Stimulated activated CD8-positive, alpha-beta memory T cell treated with anti-CD3 and anti-CD28 coated beads, Interleukin-7, amount 100 ng/mL, for 1 hour (primary cell): ENCODE data around the gene HAUS5.

ENCODE experiments used
- DNase-seq, 2 donors: peaks; one replicate each; pipeline ENCODE4 v3.0.0-alpha.2; 2020; ENCODE audit warnings: low read depth in 2 of 2

The HAUS5 gene

DNA sequence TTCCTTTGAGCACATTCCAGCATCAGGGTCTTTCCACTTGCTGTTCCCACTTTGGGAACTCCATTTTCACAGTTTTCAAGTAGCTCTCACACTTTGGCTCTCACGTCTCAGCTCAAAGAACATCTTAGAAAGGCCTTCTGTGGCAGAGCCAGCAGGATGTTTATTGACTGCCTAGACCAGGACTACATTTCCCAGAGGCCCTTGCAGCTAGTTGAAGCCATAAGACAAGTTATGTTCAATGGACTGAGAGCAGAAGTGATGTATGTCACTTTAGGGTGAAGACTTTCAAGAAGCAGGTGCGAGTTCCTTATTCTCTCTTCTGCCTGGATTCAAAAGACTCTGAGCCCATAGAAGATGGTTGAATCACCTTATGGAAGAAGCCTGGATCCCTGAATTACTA, 4.3 kb upstream of the HAUS5 start:
- no peak for DNase-seq

DNA sequence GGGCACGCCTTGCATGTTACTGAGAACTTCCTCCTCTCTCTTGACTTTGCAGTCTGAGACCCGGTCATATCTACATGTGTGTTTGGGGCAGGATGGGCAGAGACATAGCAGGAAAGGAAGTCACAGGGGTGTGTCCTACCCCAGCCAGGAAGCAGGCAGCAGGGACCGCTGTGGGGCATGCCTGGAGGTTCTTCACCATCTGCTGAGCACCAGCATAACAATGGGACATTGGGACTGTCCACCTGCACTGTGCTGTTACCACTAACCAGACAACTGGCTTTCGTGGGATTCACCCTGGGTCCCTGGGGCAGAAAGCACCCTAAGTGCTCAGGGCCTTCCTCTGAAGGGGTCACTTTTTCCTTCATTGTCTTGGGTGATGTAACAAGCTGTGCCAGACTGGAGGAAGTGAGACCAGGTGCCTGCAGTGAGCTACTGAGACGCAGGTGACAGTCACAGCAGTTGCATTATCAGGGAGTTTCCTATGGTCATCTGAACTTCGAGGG, 2.6 kb upstream of the HAUS5 start:
- no peak for DNase-seq

DNA sequence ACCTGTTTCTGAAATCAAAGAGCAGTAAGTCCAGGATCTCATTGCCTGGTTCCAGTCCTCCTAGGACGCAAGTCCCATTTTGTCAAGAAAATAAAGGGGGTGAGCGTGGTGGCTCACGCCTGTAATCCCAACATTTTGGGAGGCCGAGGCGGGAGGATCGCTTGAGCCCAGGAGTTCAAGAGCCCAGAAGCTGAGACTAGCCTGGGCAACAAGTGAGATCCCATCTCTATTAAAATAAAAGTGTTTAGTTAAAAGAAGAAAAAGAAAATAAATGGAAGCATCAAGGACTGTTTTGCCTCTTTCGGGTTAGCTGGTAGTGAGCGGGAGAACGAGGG, 344 bp upstream of the HAUS5 start:
- DNase-seq, result no peak

DNA sequence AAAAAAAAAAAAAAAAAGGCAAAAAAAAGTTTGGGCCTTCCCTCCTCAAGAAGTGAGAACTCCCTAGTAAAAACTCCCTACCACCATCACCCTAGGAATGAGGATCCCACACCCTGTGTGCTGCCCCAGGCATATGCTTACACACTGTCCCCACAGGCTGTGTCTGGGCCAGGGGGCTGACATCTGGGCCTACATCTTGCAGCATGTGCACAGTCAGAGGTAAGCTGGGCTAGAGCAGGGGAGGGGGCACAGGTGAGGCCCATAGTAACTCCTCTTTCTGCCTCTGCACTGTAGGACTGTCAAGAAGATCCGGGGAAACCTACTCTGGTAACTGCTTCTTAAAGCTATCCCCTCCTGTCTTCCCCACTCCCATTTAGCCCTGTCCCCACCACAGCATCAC, 1.0 kb downstream of the HAUS5 start:
- DNase-seq, result no peak

DNA sequence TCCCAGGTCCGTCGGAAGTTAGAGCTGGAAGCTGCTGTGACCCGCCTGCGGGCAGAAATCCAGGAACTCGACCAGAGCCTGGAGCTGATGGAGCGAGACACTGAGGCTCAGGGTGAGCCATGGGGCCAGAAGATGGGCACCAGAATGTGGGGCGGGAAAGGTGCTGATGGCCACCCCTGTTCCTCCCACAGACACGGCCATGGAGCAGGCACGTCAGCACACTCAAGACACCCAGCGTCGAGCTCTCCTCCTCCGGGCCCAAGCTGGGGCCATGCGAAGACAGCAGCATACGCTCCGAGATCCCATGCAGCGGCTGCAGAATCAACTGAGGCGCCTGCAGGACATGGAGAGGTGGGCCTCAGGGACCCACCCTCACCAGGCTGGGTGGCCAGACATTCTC, 2.5 kb downstream of the HAUS5 start:
- no peak for DNase-seq

DNA sequence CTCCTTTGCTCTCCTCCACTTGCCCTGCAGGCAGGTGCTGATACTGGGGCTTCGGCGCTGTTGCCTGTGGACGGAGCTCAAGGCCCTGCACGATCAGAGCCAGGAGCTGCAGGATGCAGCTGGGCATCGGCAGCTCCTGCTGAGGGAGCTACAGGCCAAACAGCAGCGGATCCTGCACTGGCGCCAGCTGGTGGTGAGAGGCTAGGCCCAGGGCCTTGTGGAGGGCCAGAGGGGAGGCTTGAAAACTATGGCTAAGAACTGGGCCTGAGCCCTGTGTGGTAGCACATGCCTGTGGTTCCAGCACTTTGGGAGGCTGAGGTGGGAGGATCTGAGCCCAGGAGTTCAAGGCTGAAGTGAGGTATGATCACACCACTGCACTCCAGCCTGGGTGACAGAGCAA, 6.3 kb downstream of the HAUS5 start:
- DNase-seq, result no peak

DNA sequence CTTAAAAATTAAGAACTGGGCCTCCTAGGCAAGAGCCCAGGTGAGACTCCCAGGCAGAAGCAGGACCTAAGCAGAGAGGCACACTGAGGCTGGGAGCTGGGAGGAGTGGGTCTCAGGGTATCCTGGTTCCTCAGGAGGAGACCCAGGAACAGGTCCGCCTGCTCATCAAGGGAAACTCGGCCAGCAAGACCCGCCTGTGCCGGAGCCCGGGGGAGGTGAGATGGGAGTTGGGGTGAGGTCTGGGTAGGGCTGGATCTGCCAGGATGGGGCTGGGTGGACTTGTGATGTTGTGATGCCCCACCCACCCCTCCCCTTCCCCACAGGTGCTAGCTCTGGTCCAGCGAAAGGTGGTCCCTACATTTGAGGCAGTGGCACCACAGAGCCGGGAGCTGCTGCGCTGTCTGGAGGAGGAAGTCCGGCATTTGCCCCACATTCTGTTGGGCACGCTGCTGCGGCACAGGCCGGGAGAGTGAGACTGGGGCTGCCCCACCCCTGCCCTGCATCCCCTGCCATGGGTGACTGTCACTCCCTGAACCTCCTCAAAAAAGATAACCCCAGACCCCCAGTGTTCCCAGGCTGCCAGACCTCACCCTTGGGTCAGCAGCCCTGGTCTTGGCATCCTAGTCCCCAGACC, 6.9 kb downstream of the HAUS5 start:
- no peak for DNase-seq

DNA sequence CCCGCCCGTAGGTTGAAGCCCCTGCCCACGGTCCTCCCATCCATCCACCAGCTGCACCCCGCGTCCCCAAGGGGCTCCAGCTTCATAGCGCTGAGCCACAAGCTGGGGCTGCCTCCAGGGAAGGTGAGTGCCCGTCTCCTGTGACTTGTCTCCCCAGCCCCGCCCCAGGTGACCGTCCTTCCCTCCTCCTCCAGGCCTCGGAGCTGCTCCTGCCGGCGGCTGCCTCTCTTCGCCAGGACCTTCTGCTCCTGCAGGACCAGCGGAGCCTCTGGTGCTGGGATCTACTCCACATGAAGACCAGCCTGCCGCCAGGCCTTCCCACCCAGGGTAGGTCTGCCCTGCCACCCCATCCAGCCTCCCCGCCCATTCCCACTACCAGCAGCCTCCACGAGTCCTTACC, 7.5 kb downstream of the HAUS5 start:
- DNase-seq, result no peak

DNA sequence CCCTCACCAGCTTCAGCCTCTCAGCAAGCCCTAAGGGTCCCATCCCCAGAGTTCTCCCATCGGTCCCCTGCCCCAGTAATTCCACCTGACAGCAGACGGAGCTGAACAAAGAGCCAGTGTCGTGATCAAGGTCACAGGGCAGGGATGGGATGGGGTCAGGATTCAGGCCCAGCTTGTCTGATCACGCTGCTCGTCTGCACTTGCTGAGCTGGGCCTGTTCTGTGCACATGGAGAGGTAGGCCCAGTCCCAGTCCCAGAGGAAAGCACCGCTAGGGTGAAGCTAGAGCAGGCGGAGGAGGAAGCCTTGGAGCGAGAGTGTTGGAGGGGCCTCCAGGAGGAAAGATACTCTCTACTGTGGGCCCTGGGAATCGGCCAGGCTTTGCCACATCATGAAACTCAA, 9.2 kb downstream of the HAUS5 start:
- DNase-seq, result no peak

DNA sequence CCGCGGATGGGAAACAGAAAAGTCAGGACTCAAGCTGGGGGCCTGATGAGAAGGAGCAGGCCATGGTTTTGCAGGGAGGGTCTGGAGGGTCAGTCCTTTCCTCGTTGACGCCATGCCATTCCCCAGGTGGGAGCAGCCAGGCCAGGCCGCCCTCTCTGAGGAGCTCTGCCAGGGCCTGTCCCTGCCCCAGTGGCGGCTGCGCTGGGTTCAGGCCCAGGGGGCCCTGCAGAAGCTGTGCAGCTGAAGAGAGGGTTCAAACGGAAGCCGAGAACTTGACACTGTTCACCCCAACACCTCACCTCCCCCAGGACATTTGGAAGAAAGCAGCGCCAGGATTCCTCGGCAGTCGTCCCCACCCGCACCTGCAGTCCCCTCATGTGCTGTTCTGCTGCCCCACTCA, 10.2 kb downstream of the HAUS5 start:
- no peak for DNase-seq

DNA sequence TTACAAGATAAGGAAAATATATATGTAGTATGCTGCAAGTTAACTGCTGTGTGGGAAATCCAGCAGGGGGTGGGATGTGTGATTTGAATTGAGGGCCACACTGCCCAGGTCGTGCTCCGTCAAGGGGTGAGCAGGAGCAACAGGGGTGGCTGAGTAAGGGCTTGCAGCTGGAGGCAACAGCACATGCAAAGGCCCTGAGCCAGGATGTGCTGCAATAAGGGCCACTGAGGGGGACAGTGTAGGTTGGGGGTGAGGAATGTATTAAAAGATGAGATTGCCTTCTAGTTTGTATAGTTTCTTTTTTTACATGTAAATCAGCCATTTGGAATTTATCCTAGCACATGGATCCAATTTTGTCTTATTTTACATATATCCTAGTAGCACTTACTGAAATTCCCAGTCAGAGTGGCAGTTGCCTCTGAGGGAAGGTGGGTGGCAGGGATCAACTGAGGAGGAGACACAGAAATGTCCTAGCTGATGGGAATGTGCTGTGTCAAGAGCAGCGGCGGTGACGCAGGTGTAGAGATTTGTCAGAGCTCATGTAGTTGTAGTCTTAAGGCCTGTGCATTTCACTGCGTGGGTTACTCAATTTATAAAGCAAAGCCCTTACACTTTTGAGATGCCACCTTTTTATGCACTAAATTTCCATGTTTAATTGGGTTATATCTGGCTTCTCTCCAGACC, 10.9 kb downstream of the HAUS5 start:
- no peak for DNase-seq

DNA sequence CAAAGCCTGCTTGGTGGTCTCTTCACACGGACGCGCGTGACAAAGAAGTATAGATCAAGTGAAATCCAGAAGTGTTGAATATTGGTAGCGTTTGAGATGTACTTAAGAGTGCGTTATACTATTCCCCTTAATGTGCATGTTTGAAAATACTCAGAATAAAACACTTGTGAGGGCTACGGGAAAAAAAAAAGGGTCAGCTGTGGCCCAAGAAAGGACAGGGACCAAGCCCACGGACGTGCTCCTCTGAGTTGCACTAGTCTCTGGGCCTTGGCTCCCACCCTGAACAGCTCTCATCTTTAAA, 15.7 kb downstream of the HAUS5 start:
- no peak for DNase-seq

DNA sequence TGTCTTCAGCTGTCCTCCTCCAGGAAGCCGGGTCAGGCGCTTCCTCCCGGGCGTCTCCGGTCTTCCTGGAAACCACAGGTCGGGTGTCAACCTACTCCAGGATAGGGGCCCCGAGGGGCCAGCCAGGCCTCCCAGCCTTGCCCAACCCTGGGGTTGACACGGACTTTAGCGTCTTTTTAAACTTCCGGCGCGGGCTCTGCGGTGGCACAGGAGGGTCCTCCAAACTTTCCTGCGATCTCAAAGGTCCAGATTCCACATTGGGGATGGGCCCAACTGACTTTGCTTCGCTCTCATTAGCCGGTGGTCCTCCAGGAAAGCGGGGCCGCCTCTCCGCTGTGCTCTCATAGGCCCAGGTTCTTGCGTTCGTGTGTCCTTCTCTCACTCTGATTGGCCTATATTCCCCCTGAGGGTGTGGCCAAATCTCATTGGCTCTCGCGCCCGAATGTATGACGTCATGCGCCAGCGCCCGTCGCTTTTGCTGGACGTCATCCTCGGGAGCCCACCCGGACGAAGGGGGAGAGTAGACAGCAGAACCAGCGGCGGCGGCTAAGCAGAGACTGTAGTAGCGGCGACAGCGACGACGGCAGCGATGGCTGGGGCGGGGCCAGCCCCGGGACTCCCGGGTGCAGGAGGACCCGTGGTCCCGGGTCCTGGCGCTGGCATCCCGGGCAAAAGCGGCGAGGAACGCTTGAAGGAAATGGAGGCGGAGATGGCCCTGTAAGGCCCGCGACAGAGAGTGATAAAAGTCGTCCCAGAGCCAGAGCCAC, 16.2 kb downstream of the HAUS5 start, which contains the start of gene RBM42:
TSS of gene RBM42 (plus strand) at position 472 of the 767 bp plus-strand sequence. CDS start at position 590, 118 bp downstream.
- DNase-seq, result peak; percentile 96 to 99

DNA sequence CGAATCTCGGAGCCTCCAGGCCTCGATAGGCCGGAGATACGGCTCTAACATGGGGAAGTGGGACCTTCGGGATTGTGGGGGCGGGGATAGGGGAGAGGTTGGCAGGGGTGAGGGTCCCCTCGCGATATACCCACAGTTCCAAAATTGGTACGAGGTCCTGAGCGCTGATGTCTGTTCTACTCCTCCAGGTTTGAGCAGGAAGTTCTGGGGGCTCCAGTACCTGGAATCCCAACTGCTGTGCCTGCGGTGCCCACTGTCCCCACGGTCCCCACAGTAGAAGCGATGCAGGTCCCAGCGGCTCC, 16.7 kb downstream of the HAUS5 start:
- DNase-seq, result no peak

DNA sequence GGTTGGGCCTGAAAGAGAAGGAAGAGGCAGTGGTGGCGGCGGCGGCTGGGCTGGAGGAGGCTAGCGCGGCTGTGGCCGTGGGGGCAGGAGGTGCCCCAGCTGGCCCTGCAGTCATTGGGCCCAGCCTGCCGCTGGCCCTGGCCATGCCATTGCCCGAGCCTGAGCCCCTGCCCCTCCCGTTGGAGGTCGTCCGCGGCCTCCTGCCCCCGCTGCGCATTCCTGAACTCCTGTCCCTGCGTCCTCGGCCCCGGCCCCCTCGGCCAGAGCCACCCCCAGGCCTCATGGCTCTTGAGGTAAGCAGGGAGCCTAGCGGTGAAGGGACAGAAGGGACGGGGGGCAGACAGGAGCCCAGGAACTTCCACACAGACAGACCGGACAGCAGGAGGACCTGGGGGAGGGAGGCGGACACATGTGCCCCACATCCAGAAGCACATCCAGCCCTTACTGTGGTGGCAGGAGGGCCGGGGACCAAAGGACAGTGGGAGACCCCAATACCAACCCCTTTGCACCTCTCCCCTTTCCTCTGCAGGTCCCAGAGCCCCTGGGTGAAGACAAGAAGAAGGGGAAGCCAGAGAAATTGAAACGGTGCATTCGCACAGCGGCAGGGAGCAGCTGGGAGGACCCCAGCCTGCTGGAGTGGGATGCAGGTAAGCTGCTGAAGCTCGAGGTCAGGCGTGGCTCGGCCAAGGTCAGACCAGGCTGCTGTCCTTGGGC, 21.3 kb downstream of the HAUS5 start:
- DNase-seq, result no peak

DNA sequence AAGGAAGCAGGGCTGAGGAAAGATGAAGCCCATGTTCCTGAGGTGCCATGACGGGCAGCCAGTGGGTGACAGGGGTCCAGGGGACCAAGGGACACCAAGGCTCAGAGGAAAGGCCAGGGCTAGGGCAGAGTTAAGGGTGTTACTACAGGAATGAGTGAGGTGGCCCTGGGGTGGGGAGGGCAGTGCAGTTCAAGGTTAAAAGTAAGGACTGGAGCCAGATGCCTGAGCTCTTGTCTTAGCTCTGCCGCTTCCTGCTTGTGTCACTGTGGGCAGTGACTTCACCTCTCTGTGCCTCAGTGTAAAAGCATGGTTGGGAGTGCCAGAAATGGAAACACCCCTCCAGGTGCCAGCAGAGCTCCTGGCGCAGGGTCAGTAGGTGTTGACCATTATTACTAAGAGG, 24.1 kb downstream of the HAUS5 start:
- DNase-seq, result no peak

DNA sequence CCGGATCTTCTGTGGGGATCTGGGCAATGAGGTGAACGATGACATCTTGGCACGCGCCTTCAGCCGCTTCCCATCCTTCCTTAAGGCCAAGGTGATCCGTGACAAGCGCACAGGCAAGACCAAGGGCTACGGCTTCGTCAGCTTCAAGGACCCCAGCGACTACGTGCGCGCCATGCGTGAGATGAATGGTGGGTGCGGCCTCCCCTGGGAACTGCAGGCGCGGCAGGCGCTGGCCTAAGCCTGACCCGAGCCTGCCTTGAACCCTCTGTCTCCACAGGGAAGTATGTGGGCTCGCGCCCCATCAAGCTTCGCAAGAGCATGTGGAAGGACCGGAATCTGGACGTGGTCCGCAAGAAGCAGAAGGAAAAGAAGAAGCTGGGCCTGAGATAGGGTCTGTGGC, 24.6 kb downstream of the HAUS5 start:
- no peak for DNase-seq

DNA sequence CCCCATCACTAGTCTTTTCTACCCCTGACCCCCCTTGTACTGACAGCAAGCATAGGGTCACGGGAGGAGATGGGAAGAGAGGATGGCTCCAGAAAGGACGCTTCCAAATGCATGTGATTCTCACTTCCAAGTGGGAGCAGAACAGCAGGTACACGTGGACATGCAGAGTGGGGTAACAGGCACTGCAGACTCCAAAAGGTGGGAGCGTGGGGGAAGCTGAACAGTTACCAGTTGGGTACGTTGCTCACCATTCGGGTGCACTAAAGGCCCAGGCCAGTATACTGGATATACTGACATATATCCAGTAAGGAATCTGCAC, 26.7 kb downstream of the HAUS5 start:
- DNase-seq, result no peak

DNA sequence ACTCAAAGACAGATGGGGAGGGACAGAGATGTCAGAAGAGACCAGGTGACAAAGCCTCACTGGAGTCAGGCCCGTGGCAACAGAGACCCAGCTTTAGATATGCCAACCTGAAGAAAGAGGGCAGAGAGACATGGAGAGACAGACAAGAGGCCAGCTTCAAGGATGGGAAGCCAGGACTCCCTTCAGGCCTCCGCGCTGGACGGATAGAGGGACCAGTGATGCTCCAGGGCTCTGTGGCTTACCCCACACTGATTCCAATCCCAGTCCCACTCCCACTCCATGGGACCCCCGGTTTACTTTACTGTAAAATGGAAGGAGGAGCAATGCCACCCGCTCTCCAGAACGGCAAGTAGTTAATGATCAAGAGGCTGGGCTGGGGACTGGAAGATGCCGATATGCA, 27.3 kb downstream of the HAUS5 start:
- DNase-seq, result no peak

DNA sequence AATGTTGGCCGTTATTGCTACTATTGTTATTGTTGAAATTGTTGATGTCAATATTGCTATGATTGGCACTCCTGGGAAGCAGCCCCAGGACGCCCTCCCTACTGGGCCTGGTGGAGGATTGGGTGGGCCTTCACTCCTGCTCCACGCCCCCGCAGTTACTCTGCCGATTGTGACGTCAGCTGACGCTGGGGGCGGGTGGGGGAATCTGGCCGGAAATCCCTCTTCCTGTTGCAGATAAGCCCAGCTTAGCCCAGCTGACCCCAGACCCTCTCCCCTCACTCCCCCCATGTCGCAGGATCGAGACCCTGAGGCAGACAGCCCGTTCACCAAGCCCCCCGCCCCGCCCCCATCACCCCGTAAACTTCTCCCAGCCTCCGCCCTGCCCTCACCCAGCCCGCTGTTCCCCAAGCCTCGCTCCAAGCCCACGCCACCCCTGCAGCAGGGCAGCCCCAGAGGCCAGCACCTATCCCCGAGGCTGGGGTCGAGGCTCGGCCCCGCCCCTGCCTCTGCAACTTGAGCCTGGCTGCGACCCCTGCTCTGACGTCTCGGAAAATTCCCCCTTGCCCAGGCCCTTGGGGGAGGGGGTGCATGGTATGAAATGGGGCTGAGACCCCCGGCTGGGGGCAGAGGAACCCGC, 29.1 kb downstream of the HAUS5 start, which contains the start of gene ETV2:
TSS of gene ETV2 (plus strand) at position 231 of the 637 bp plus-strand sequence. CDS start 716 bp downstream, outside the sequence.
- DNase-seq, result no peak

DNA sequence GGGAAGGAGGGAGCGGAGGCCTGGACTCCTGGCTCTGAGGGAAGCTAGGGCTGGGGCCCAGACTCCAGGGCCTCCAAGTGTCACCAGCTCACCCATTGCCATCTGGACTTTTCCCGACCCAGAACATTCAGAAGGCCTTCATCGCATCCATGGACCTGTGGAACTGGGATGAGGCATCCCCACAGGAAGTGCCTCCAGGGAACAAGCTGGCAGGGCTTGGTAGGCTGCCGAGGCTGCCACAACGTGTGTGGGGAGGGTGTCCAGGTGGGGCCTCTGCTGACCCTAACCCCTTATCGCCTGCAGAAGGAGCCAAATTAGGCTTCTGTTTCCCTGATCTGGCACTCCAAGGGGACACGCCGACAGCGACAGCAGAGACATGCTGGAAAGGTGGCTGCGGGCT, 29.8 kb downstream of the HAUS5 start:
- no peak for DNase-seq

DNA sequence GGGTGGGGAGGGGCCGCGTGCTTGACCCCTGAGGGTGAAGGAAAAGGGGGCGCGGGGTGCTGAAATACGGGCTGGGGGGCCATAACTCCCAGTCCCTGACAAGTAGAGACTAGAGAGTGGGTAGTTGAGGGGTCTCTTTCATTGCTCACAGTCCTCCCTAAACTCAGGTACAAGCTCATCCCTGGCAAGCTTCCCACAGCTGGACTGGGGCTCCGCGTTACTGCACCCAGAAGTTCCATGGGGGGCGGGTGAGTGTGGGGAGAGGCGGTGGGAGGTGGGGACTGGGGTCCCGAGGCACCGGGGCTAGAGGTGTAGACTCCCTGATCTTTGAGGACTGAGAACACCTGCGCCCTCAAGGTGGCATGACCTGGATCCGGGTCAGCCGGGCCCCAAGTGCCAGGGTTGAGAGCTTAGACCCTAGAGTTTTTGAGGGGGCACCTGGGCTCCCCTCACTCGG, 30.3 kb downstream of the HAUS5 start:
- no peak for DNase-seq
